Measurements from ENCODE around the gene CHN1. TPM values are rescaled to one million over a fixed set of nuclear protein-coding genes. Genes with fewer than 3 reads are reported as not detected.

The CHN1 gene
- total RNA-seq, 1 donor from 2014 or later: 14.2 TPM

DNA sequence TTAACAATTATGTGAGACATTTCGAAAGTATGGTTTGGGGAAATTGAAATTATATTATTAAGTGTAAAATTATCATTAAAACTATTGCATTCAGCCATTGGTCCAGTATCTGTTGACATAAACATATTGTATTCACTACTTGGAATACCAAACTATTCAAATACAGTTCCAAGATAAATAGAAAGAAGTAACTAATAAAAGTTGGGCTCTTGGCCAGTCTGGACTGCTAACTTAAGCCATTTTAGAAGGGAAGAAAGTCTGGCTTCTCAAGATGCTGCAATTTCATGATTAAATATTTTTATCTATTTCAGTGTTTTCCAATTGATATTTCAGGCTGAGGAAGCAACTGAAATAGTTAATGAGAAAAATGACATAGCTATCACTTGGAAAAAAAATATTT, 131.1 kb downstream of the CHN1 start:
- intact Hi-C loops (cut with micrococcal nuclease): no loop called here
- Histone ChIP-seq H3K4me3 (no peak overlapping the region), H3K27me3 (ENCODE audit: low read depth) (no peaks in the 10 kb centered on the region)

DNA sequence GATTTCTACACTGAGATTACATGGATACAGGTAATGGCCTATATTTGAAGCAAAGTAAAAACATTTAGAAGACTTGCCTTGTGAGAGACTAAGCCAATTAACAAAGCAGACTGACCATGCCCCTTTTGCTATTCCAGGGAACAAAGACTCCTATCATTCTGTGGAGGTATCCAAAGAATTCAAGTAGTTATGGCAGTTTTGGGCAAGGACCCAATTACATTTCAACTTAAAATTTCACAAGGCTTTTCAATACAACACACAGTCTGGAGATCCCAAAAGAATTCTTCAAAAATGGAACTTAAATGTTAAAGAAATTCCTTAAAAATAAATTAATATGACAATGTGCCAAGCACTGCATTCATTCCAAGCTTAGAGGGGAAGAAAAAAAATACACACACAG, 131.7 kb downstream of the CHN1 start:
- intact Hi-C loops (cut with micrococcal nuclease): no loop called here
- TF ChIP-seq, protein P1, sequence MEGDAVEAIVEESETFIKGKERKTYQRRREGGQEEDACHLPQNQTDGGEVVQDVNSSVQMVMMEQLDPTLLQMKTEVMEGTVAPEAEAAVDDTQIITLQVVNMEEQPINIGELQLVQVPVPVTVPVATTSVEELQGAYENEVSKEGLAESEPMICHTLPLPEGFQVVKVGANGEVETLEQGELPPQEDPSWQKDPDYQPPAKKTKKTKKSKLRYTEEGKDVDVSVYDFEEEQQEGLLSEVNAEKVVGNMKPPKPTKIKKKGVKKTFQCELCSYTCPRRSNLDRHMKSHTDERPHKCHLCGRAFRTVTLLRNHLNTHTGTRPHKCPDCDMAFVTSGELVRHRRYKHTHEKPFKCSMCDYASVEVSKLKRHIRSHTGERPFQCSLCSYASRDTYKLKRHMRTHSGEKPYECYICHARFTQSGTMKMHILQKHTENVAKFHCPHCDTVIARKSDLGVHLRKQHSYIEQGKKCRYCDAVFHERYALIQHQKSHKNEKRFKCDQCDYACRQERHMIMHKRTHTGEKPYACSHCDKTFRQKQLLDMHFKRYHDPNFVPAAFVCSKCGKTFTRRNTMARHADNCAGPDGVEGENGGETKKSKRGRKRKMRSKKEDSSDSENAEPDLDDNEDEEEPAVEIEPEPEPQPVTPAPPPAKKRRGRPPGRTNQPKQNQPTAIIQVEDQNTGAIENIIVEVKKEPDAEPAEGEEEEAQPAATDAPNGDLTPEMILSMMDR (IDR thresholded peaks at IDR 0.05; ENCODE audit: borderline replicate concordance): no peak

More for the DNA sequence above, 131.1 kb downstream of the CHN1 start:
- TF ChIP-seq, protein P1 (IDR thresholded peaks at IDR 0.05; ENCODE audit: borderline replicate concordance): no peak
- no peak for DNase-seq
- Histone ChIP-seq H3K4me1 (peaks cover 23% of the 10 kb centered on the region), H3K36me3 (no peaks in the 10 kb centered on the region), H3K27ac (replicated peaks) (no peak overlapping the region), H3K9me3 (replicated peaks) (no peaks in the 10 kb centered on the region)

DNA sequence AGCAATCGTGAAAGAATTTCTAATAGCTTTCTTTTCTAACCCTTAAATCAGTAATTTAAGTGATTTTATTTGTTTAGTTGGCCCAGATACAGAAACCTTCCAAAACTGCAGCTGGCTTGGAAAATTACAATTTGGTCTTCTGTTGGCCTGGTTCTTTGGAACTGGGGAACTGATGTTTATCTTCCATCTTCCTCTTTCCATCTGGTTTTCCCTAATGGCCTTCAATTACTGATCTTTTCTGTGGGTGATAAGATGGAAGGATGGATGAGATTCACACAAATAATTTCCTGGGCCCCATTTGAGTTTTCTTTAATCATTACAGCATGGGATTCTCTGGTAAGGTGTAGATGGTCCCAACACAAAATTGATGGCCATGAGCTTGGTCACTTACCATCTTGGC, 134.4 kb downstream of the CHN1 start:
- no peak overlapping the region for H3K27ac ChIP-seq (replicated peaks)

More for the DNA sequence above, 131.7 kb downstream of the CHN1 start:
- Histone ChIP-seq H3K4me1 (peaks cover 18% of the 10 kb centered on the region), H3K27me3 (ENCODE audit: low read depth) (no peaks in the 10 kb centered on the region), H3K36me3 (no peaks in the 10 kb centered on the region), H3K4me3 (no peak overlapping the region), H3K9me3 (replicated peaks) (no peaks in the 10 kb centered on the region), H3K27ac (replicated peaks) (no peak overlapping the region)
- no peak for DNase-seq

DNA sequence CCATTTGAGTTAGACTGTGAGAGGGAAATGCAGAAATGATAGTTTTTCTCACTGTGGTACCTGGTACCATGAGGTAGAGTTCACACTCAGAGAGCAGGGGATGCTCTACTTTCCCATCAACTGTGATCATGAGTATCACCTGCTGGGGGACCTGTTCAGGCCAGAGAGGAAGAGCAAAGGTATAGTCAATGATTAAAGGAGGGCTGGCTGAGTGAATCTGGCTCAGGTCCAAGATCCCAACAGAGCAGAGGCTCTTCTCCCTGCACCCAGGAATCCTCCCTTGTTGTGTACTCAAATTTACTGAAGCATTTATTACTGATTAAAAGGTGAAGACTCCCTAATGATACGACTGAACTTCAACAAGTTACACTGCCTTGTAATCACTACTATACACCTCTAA, 136.3 kb downstream of the CHN1 start:
- TF ChIP-seq, protein P1 (IDR thresholded peaks at IDR 0.05; ENCODE audit: borderline replicate concordance): no peak
- intact Hi-C loops (cut with micrococcal nuclease): no loop called here
- Histone ChIP-seq H3K4me3 (no peak overlapping the region), H3K36me3 (no peaks in the 10 kb centered on the region), H3K9me3 (replicated peaks) (no peaks in the 10 kb centered on the region), H3K4me1 (peaks cover 10% of the 10 kb centered on the region), H3K27ac (replicated peaks) (no peak overlapping the region), H3K27me3 (ENCODE audit: low read depth) (no peaks in the 10 kb centered on the region)
- no peak for DNase-seq

More for the DNA sequence above, 134.4 kb downstream of the CHN1 start:
- no peak for DNase-seq
- Histone ChIP-seq H3K9me3 (replicated peaks) (no peaks in the 10 kb centered on the region), H3K27me3 (ENCODE audit: low read depth) (no peaks in the 10 kb centered on the region), H3K36me3 (no peaks in the 10 kb centered on the region), H3K4me3 (no peak overlapping the region), H3K4me1 (peaks cover 14% of the 10 kb centered on the region)
- intact Hi-C loops (cut with micrococcal nuclease): no loop called here
- TF ChIP-seq, protein P1 (IDR thresholded peaks at IDR 0.05; ENCODE audit: borderline replicate concordance): no peak

DNA sequence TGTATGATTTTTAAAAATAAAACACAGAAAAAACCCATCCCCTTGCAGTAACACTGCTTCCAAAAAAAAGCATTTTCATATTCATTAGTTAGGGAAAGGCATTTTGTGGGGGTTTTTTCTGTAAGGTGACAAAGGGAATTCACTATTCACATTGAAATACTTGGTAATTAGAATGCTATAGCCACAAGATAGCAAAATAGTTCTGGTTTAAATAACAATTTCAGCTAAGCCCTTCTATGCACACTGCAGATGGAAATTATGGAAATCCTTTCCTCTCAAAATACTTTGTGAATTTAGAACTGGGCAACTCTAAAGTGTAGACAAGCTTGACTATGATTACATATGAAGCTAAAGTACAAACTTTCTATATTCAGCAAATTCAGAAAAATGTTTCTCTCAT, 138.8 kb downstream of the CHN1 start:
- TF ChIP-seq, protein P1 (IDR thresholded peaks at IDR 0.05; ENCODE audit: borderline replicate concordance): no peak

More for the DNA sequence above, 138.8 kb downstream of the CHN1 start:
- intact Hi-C loops (cut with micrococcal nuclease): no loop called here
- H3K9me3 ChIP-seq (replicated peaks): no peaks in the 10 kb centered on the region
- DNase-seq: no peak
- H3K27ac ChIP-seq (replicated peaks): no peak overlapping the region
- H3K36me3 ChIP-seq: no peaks in the 10 kb centered on the region
- no peaks in the 10 kb centered on the region for H3K4me1 ChIP-seq
- H3K27me3 ChIP-seq (ENCODE audit: low read depth): no peaks in the 10 kb centered on the region
- no peak overlapping the region for H3K4me3 ChIP-seq

All from left ventricle myocardium inferior (tissue), 1 donor.